PC-9 (cell line): ENCODE measurements around the gene KLRF1. TPM values are rescaled to one million over a fixed set of nuclear protein-coding genes. Genes with fewer than 3 reads are reported as not detected.

Experiments used
- BruUV-seq: library from RNA; stranded (reverse); fragments of 400-500 nt; replicated peaks from 2 replicates; lab custom pipeline; 2021; lab: Mats Ljungman, UMichigan
- CTCF ChIA-PET: fragments of 300-600 bp; sonication (Branson Sonifier 250); formaldehyde crosslinking; loops from one replicate; lab custom pipeline; 2022; ENCODE audit warnings: antibody characterized with exemption; lab: Charles Lee
- POLR2A ChIA-PET: fragments of 300-600 bp; sonication (Branson Sonifier 250); formaldehyde crosslinking; loops from one replicate; lab custom pipeline; 2022; ENCODE audit warnings: antibody characterized with exemption; ENCODE audit not compliant: unreplicated experiment; lab: Charles Lee
- DNase-seq, 2 experiments: peaks; one replicate each; pipeline versions ENCODE4 v3.0.0 to v3.0.0-alpha.2; 2015 to 2022; ENCODE audit warnings: mixed read lengths in 1 of 2
- H2AFZ ChIP-seq: fragments of 200-600 bp; sonication (generic); 2 replicates; pipeline ENCODE4 v1.8.1; 2017; ENCODE audit warnings: antibody characterized with exemption
- H3F3A ChIP-seq: fragments of 200-600 bp; sonication (generic); 2 replicates; pipeline ENCODE4 v1.8.1; 2017; ENCODE audit warnings: antibody characterized with exemption, mild to moderate bottlenecking, low read depth; ENCODE audit not compliant: insufficient read depth
- H3K27ac ChIP-seq: fragments of 200-600 bp; sonication (generic); 2 replicates; pipeline ENCODE4 v1.6.1; 2016; ENCODE audit warnings: mixed run types
- H3K27me3 ChIP-seq: fragments of 200-600 bp; sonication (generic); 2 replicates; pipeline ENCODE4 v1.6.1; 2016; ENCODE audit warnings: low read depth, mixed run types; ENCODE audit not compliant: insufficient read depth
- H3K36me3 ChIP-seq: fragments of 200-600 bp; sonication (generic); 2 replicates; pipeline ENCODE4 v1.6.1; 2016; ENCODE audit warnings: low read depth, mixed run types
- H3K4me1 ChIP-seq: fragments of 200-600 bp; sonication (generic); replicated peaks from 2 replicates; pipeline ENCODE4 v1.6.1; 2016; ENCODE audit warnings: mixed run types; ENCODE audit not compliant: insufficient read depth
- H3K4me2 ChIP-seq: fragments of 200-600 bp; sonication (generic); 2 replicates; pipeline ENCODE4 v1.6.1; 2017; ENCODE audit warnings: mixed run types
- H3K4me3 ChIP-seq: fragments of 200-600 bp; sonication (generic); 2 replicates; pipeline ENCODE4 v1.6.1; 2016; ENCODE audit warnings: mixed run types
- H3K79me2 ChIP-seq: fragments of 200-600 bp; sonication (generic); 2 replicates; pipeline ENCODE4 v1.6.1; 2017; ENCODE audit warnings: low read depth, mixed run types
- H3K9me2 ChIP-seq: fragments of 200-600 bp; sonication (generic); 2 replicates; pipeline ENCODE4 v1.8.1; 2017; ENCODE audit warnings: mild to moderate bottlenecking; ENCODE audit not compliant: insufficient read depth
- H3K9me3 ChIP-seq: fragments of 200-600 bp; sonication (generic); 2 replicates; pipeline ENCODE4 v1.8.1; 2016; ENCODE audit warnings: low read depth; ENCODE audit not compliant: insufficient read depth
- H4K20me1 ChIP-seq: fragments of 200-600 bp; sonication (generic); 2 replicates; pipeline ENCODE4 v1.8.1; 2017; ENCODE audit not compliant: insufficient read depth
- CTCF ChIP-seq: fragments of 200-600 bp; sonication (generic); conservative IDR thresholded peaks from 2 replicates; pipeline ENCODE4 v1.6.1; 2017; ENCODE audit warnings: mixed run types, antibody characterized with exemption, mild to moderate bottlenecking, moderate library complexity
- EZH2 ChIP-seq: fragments of 200-600 bp; sonication (generic); IDR thresholded peaks from 2 replicates; pipeline ENCODE4 v1.8.0; 2017; ENCODE audit warnings: antibody characterized with exemption, low read depth
- intact Hi-C: fragments of 100-400 bp; cut with micrococcal nuclease; formaldehyde crosslinking; loops from one replicate; pipeline ENCODE4 v1.10.0; 2022; ENCODE audit not compliant: unreplicated experiment
- total RNA-seq: library from RNA; stranded (reverse); gene quantifications from 2 replicates; pipeline ENCODE4 v1.2.3, GENCODE V29; 2021

The KLRF1 gene
- total RNA-seq, 1 experiment from 2014 or later = not detected

GRCh38 chr12:9782547-9783382 is 44.5 kb upstream of the KLRF1 start:
- BruUV-seq = no TSS peak
- ChIA-PET CTCF (no interaction called here), POLR2A (no interaction called here)
- no peaks in the 10 kb centered on the region for H3K4me1 ChIP-seq
- H3K9me2 ChIP-seq = no peaks in the 10 kb centered on the region
- TF ChIP-seq CTCF = no peak
- H3K4me2 ChIP-seq = no peak overlapping the region
- H3K79me2 ChIP-seq = no peaks in the 10 kb centered on the region
- H3F3A ChIP-seq = no peaks in the 10 kb centered on the region
- H2AFZ ChIP-seq = no peak overlapping the region
- H3K4me3 ChIP-seq = no peak overlapping the region
- no peaks in the 10 kb centered on the region for H4K20me1 ChIP-seq
- H3K36me3 ChIP-seq = no peaks in the 10 kb centered on the region
- H3K27me3 ChIP-seq = no peaks in the 10 kb centered on the region
- H3K27ac ChIP-seq = no peak overlapping the region
- DNase-seq = no peak
- intact Hi-C loops = no loop called here
- no peaks in the 10 kb centered on the region for H3K9me3 ChIP-seq

- H2AFZ ChIP-seq = no peak overlapping the region
- no TSS peak for BruUV-seq
- H3K4me3 ChIP-seq = no peak overlapping the region
- no peak for DNase-seq
- ChIA-PET POLR2A (no interaction called here), CTCF (no interaction called here)
- H3K4me1 ChIP-seq = no peaks in the 10 kb centered on the region
- intact Hi-C loops = no loop called here
- no peaks in the 10 kb centered on the region for H3K9me3 ChIP-seq
- H3K4me2 ChIP-seq = no peak overlapping the region
- no peaks in the 10 kb centered on the region for H3K27me3 ChIP-seq
- no peaks in the 10 kb centered on the region for H3F3A ChIP-seq
- H3K36me3 ChIP-seq = no peaks in the 10 kb centered on the region
- no peak overlapping the region for H3K27ac ChIP-seq
- H3K79me2 ChIP-seq = no peaks in the 10 kb centered on the region
- no peak for TF ChIP-seq CTCF
- no peak for TF ChIP-seq EZH2
- H3K9me2 ChIP-seq = no peaks in the 10 kb centered on the region
- H4K20me1 ChIP-seq = no peaks in the 10 kb centered on the region
Observed at GRCh38 chr12:9784326-9784725, 43.0 kb upstream of the KLRF1 start.

GRCh38 chr12:9784816-9785215 is 42.5 kb upstream of the KLRF1 start:
- Histone ChIP-seq H3K9me2 (no peaks in the 10 kb centered on the region), H3K27me3 (no peaks in the 10 kb centered on the region), H4K20me1 (no peaks in the 10 kb centered on the region), H3K36me3 (no peaks in the 10 kb centered on the region), H3K79me2 (no peaks in the 10 kb centered on the region), H3K4me3 (no peak overlapping the region), H3K4me2 (no peak overlapping the region), H2AFZ (no peak overlapping the region), H3K27ac (no peak overlapping the region), H3K9me3 (no peaks in the 10 kb centered on the region), H3K4me1 (no peaks in the 10 kb centered on the region), H3F3A (no peaks in the 10 kb centered on the region)
- intact Hi-C loops = no loop called here
- CTCF ChIA-PET = no interaction called here
- POLR2A ChIA-PET = no interaction called here
- TF ChIP-seq CTCF (no peak), EZH2 (no peak)
- no peak for DNase-seq
- no TSS peak for BruUV-seq
